T-helper 2 cell treated with Interferon-gamma antibody and Interleukin-4, amounts not matched to agents 5 μg/mL and 100 μg/mL, for 36 hours (primary cell): ENCODE data around the gene CD2BP2.
"Not testable (repeated sequence)": the region's sequence is repeated elsewhere in the genome, so short reads cannot be mapped to it uniquely, and the experiment has no call there.

Experiments used
- DNase-seq: peaks from one replicate; pipeline ENCODE4 v3.0.0; 2021; ENCODE audit warnings: low spot score
- H3K27ac Mint-ChIP-seq: one replicate; pipeline ENCODE4 v1.8.0; 2021; ENCODE audit warnings: mild to moderate bottlenecking, mixed read lengths
- H3K27me3 Mint-ChIP-seq: one replicate; pipeline ENCODE4 v1.8.0; 2021; ENCODE audit warnings: low read depth, mixed read lengths
- H3K36me3 Mint-ChIP-seq: one replicate; pipeline ENCODE4 v1.8.0; 2021; ENCODE audit warnings: low read depth, mixed read lengths
- H3K4me1 Mint-ChIP-seq: one replicate; pipeline ENCODE4 v1.8.0; 2021; ENCODE audit warnings: low read depth, mixed read lengths
- H3K4me3 Mint-ChIP-seq: one replicate; pipeline ENCODE4 v1.8.0; 2022; ENCODE audit warnings: mild to moderate bottlenecking, moderate library complexity, mixed read lengths
- H3K9me3 Mint-ChIP-seq: one replicate; pipeline ENCODE4 v1.8.0; 2021; ENCODE audit warnings: mixed read lengths

The CD2BP2 gene

DNA sequence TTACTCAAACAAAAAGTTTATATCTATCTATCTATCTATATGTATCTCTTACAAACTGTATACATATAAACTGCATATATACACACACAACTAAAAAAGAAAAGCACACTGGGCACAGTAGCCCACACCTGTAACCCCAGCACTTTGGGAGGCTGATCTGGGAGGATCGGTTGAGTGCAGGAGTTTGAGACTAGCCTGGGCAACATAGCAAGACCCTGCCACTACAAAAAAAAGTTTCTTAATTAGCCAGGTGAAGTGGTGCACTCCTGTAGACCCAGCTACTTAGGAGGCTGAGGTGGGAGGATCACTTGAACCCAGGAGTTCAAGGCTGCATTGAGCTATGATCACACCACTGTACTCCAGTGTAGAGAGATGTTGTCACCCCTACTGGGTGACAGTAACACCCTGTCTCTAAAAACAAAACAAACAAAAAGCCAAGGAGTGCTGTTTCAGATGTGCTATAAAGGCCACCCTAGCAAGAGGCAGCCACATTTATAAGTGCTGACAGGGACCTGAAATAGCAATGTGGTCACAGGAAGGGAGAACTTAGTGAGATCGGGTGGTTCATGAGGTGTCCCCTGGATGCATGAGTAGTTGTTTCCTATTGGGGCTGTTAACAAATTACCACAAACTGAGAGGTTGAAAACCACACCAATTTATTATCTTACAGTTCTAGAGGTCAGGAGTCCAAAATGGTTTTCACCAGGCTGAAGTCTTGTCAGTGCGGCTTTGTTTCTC lies 4.8 kb downstream of the CD2BP2 start:
- peaks cover 23% of the 10 kb centered on the region for H3K4me1 Mint-ChIP-seq
- peak; percentile 48 for DNase-seq
- peaks cover 47% of the 10 kb centered on the region for H3K36me3 Mint-ChIP-seq
- H3K27ac Mint-ChIP-seq: peak overlapping the region; percentile 44
- H3K9me3 Mint-ChIP-seq: no peaks in the 10 kb centered on the region
- H3K27me3 Mint-ChIP-seq: no peaks in the 10 kb centered on the region
- no peak overlapping the region for H3K4me3 Mint-ChIP-seq

DNA sequence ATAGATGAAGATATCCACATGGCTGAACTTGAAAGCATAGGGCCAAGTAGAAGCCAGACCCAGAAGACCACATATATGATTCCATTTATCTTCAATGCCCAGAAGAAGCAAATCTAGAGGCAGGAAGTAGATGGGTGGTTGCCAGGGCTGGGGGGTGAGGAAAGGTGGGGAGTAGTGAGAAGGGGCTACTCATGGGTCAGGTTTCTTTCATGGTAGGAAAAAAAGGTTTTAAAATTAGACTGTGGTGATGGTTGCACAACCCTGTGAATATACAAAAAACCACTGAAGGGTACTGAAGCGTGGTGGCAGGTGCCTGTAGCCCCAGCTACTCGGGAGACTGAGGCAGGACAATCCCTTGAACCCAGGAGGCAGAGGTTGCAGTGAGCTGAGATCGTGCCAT lies 5.4 kb downstream of the CD2BP2 start:
- H3K27me3 Mint-ChIP-seq: no peaks in the 10 kb centered on the region
- H3K27ac Mint-ChIP-seq: peak overlapping the region; percentile 6
- no peaks in the 10 kb centered on the region for H3K9me3 Mint-ChIP-seq
- H3K4me3 Mint-ChIP-seq: no peak overlapping the region
- peaks cover 19% of the 10 kb centered on the region for H3K4me1 Mint-ChIP-seq
- DNase-seq: no peak
- peaks cover 43% of the 10 kb centered on the region for H3K36me3 Mint-ChIP-seq

DNA sequence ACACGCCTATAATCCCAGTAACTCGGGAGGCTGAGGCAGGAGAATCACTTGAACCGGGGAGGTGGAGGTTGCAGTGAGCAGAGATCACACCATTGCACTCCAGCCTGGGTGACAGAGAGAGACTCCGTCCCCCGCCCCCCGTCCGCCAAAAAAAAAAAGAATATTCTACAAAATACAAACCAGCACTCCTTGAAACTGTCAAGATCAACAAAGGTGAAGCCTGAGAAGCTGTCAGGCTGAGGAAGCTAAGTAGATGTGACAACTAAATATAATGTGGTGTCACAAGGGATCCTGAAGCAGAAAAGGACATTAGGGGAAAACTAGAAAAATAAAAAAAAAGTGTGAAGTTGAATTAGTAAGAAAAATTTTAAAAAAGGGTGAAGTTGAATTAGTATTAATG lies 6.2 kb downstream of the CD2BP2 start:
- H3K4me1 Mint-ChIP-seq: peaks cover 15% of the 10 kb centered on the region
- no peak overlapping the region for H3K4me3 Mint-ChIP-seq
- peaks cover 36% of the 10 kb centered on the region for H3K36me3 Mint-ChIP-seq
- DNase-seq: no peak
- no peaks in the 10 kb centered on the region for H3K27me3 Mint-ChIP-seq
- H3K27ac Mint-ChIP-seq: no peak overlapping the region
- no peaks in the 10 kb centered on the region for H3K9me3 Mint-ChIP-seq

DNA sequence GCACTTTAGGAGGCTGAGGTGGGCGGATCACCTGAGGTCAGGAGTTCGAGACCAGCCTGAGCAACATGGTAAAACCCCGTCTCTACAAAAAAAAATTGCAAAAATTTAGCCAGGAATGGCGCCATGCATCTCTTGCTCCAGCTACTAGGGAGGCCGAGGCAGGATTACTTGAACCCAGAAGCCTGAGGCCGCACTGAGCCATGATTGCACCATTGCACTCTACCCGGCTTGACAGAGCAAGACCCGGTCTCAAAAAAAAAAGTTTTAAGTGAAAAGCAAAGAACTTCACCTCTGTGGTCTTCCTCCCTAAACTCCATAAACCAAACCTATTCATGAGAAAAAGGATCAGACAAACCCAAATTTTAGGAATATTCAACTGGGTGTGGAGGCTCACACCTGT lies 7.0 kb downstream of the CD2BP2 start:
- no peak for DNase-seq
- Mint-ChIP-seq H3K27me3 (no peaks in the 10 kb centered on the region), H3K4me3 (no peak overlapping the region), H3K9me3 (no peaks in the 10 kb centered on the region), H3K36me3 (peaks cover 29% of the 10 kb centered on the region), H3K27ac (no peak overlapping the region), H3K4me1 (peaks cover 15% of the 10 kb centered on the region)

DNA sequence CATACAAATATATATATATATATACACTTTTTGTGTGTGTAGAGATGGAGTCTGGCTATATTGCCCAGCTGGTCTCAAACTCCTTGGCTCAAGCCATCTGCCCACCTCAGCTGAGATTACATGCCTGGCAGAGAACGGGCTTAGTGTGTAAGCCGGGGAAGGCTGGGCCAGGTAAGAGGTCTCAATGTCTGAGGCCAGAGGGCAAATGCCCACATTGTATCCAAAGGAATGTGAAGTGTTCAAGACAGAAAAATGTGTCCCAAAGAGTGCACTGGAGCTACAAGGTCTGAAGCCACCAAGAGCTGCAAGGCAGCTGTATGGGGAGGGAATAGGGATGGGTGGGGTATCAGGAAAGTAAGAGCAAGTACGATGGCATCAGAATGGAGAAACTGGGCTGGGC lies 8.8 kb downstream of the CD2BP2 start:
- Mint-ChIP-seq H3K36me3 (peaks cover 14% of the 10 kb centered on the region), H3K27ac (no peak overlapping the region), H3K9me3 (no peaks in the 10 kb centered on the region), H3K27me3 (no peaks in the 10 kb centered on the region), H3K4me3 (no peak overlapping the region), H3K4me1 (peaks cover 8% of the 10 kb centered on the region)
- DNase-seq: no peak

DNA sequence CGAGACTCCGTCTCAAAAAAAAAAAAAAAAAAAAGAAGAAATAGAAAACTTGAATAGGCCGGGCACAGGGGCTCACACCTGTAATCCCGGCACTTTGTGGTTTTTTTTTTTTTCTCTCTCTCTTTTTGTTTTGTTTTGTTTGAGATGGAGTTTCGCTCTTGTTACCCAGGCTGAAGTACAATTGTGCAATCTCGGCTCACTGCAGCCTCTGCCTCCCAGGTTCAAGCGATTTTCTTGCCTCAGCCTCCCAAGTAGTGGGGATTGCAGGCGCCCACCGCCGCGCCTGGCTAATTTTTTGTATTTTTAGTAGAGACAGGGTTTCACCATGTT lies 11.7 kb downstream of the CD2BP2 start:
- H3K27me3 Mint-ChIP-seq, H3K4me1 Mint-ChIP-seq, H3K4me3 Mint-ChIP-seq, H3K36me3 Mint-ChIP-seq, H3K27ac Mint-ChIP-seq, DNase-seq, H3K9me3 Mint-ChIP-seq: not testable (repeated sequence)

DNA sequence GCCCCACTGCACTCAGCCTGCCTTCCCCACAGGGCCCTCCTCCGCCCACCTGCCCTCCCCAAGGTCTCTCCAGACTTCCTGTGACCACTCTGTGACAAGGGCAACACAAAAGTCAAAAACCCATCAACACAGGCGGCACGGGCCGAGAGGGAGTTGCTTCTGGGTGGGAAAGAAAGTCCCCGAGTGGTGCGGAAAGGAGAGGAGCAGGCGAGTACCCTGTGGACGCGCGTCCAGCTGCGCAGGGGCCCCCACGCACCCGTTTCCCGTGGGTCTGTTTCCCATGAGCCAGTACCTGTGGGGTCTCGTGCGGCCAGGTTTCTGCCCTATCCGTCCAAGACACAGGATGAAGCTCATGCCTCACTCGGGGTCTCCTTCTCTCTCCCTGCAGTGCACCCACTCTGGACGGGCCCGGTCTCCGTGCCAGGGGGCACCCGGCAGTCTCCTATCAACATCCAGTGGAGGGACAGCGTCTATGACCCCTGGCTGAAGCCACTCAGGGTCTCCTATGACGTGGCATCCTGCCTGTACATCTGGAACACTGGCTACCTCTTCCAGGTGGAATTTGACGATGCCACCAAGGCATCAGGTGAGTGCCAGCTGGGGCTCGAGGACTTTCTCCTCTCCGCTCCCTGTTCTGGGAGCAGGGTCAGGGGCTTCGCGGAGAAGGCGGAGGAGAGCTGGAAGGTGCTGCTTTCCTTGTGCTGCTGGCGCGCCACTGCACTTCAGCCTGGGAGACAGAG lies 12.2 kb downstream of the CD2BP2 start:
- Mint-ChIP-seq H3K27me3 (no peaks in the 10 kb centered on the region), H3K4me3 (no peak overlapping the region), H3K9me3 (no peaks in the 10 kb centered on the region), H3K27ac (no peak overlapping the region), H3K36me3 (no peaks in the 10 kb centered on the region), H3K4me1 (peaks cover 5% of the 10 kb centered on the region)
- no peak for DNase-seq

DNA sequence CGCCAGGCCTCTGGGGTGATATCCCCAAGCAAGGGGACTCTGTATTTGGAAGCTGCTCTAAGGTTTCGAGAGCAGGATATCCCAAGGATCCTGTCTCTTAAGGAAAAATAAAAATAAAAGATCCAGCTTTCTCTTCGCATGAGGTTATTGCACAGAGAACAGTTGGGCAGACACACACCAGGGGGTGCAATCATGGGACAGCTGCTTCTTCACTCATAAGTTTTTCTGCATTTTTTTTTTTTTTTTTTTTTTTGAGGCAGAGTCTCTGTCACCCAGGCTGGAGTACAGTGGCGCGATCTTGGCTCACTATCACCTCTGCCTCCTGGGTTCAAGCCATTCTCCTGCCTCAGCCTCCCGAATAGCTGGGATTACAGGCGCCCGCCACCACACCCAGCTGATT lies 13.1 kb downstream of the CD2BP2 start:
- not testable (repeated sequence) for H3K27me3 Mint-ChIP-seq, H3K36me3 Mint-ChIP-seq, DNase-seq, H3K4me3 Mint-ChIP-seq, H3K9me3 Mint-ChIP-seq, H3K4me1 Mint-ChIP-seq, H3K27ac Mint-ChIP-seq

DNA sequence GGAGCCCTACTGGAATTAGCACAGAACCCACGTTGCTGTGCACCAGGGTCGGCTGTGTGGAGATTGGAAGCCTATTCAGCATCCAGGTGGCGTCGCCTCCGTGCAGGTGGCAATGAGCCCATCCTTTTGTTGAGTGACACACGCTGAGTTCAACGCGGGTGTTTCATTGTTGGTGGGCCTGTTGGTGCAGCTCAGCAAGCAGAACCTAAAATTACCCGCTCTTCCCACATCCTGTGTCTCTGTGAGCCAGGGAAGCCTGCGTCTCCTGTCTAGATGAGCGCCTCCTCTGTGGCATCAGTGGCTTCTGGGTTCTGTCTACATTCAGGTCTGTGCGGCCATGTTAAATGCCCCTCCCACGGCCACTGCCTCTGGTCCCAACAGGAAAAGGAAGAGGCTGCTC lies 14.5 kb downstream of the CD2BP2 start:
- Mint-ChIP-seq H3K9me3 (no peaks in the 10 kb centered on the region), H3K27ac (no peak overlapping the region), H3K27me3 (no peaks in the 10 kb centered on the region), H3K4me1 (peaks cover 14% of the 10 kb centered on the region), H3K36me3 (no peaks in the 10 kb centered on the region), H3K4me3 (no peak overlapping the region)
- no peak for DNase-seq

DNA sequence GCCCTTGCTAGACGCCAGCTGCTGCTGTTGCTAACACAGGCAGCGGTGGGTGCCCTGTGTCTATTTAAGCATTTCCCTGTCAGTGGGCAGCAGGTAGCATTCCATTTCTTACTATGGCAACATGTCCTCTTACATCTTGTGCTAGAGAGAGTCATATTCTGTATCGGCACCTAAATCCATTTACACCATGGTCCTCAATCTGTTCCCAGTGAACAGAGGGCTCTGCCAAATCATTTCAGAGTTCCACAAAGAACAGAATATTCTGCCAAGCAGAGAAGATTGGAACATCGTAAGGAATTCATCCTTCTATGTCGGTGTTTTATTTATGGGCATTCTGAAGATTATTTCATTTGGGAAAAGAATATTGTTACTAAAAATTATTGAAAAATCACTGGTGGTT lies 16.4 kb downstream of the CD2BP2 start:
- H3K4me3 Mint-ChIP-seq, DNase-seq, H3K9me3 Mint-ChIP-seq, H3K36me3 Mint-ChIP-seq, H3K27me3 Mint-ChIP-seq, H3K27ac Mint-ChIP-seq: not testable (repeated sequence)
- peaks cover 14% of the 10 kb centered on the region for H3K4me1 Mint-ChIP-seq

DNA sequence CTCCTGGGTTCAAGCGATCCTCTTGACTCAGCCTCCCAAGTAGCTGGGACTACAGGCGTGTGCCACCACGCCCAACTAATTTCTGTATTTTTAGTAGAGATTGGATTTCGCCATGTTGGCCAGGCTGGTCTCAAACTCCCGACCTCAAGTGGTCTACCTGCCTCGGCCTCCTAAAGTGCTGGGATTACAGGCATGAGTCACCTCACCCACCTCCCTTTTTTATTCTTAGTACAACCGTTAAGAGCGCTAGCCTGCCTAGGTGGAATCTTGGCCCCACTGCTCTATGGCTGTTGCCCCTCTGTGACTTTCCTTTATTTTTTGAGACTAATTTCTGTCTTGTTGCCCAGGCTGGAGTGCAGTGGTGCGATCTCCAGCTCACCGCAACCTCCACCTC lies 17.1 kb downstream of the CD2BP2 start:
- not testable (repeated sequence) for H3K9me3 Mint-ChIP-seq, DNase-seq, H3K27ac Mint-ChIP-seq, H3K36me3 Mint-ChIP-seq, H3K27me3 Mint-ChIP-seq, H3K4me3 Mint-ChIP-seq
- peaks cover 14% of the 10 kb centered on the region for H3K4me1 Mint-ChIP-seq

DNA sequence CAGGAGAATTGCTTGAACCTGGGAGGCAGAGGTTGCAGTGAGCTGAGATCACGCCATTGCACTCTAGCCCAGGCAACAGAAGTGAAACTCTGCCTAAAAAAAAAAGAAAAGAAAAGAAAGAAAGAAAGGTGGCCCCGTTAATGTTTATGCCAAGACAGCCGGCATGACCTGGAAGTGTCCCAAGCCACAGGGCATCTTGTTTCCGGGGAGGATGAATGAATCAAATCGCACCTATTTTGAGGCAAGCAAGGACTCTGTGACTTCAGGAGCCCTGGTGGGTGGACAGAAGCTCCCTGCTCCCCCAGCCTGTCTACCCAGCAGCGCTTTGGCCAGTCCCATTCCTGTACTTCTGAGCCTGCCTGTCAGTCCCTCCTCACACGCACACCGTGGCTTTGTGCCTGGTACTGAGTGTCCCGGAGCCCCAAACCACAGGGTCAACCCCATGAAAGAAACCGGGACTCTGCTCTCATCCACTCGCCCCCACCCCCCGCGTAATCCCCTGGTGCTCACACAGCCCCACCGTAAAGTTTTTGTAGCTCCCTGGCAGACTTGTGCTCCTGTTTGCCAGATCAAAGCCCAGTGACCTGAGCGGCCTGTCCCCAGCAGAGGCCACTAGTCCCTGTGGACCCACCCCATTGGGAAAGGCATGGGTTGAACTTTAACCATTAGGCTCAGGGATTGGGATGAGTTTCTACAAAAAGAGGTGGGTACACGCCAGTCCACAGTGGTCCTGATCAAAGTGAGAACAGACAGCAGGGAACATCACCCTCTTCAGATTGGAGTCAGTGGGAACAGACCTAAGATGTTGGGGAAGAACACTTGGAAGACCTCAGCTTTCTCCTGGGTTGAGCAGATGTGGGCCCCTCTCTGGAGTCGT lies 19.3 kb downstream of the CD2BP2 start:
- H3K9me3 Mint-ChIP-seq: no peaks in the 10 kb centered on the region
- H3K27ac Mint-ChIP-seq: peak overlapping the region; percentile 79
- DNase-seq: peak; percentile 28
- H3K27me3 Mint-ChIP-seq: no peaks in the 10 kb centered on the region
- peak overlapping the region; percentile 85 for H3K4me3 Mint-ChIP-seq
- H3K4me1 Mint-ChIP-seq: peaks cover 14% of the 10 kb centered on the region
- no peaks in the 10 kb centered on the region for H3K36me3 Mint-ChIP-seq

DNA sequence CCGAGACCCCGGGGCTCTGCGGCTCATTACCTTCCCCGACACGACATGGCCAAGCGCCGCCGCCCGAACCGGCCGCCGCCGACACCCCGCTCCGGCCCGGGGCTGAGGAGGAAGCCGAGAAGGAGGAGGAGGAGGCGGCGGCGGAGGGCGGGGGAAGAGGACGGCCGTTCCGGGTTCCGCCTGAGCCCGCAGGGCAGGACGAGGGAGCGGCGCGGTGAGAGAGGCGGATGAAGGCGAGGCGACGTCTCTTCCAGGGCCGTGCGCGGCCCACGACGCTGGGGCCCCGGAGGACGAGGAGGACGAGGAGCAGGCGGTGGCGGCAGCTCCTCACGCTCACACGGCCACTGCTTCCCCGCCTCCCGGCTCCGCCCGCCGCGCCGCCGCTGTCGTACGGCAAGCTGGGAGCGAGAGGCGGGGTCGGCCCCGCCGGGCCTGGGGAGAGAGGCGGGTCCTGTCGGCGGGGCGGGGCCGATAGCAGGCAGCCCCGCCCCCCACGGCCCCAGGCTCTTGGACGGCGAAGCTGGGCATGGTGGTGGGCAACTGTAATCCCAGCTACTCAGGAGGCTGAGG lies 20.0 kb downstream of the CD2BP2 start:
- Mint-ChIP-seq H3K4me1 (peaks cover 14% of the 10 kb centered on the region), H3K4me3 (peak overlapping the region; percentile 85), H3K27ac (peak overlapping the region; percentile 86)
- H3K9me3 Mint-ChIP-seq, H3K27me3 Mint-ChIP-seq, H3K36me3 Mint-ChIP-seq: not testable (repeated sequence)
- DNase-seq: peak; percentile 83

DNA sequence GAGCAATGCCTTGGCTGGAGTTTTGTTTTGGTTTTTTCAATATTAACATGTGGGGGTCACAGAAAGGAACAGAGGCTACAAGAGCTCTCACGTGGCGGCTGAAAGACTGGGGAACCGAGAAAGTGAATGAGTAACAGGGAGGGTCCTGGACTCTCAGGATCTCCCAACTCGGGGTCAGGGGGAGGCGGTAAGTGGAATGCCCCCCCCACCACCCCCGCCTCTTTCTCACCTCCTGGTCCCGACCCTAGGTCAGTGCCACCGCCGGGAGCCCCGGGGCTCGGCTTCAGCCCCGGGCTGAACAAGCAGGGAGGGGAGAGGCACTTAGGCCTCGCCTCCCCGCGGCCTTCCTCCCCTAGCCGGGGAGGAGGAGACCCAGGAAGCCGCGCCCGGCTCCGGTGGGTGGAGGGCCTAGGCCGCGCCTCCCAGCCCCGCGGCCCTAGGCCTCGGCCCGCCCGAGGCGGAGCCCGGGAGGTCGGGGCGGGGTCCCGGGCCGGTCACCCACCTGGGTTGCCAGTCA lies 20.6 kb downstream of the CD2BP2 start:
- Mint-ChIP-seq H3K4me1 (peaks cover 15% of the 10 kb centered on the region), H3K4me3 (peak overlapping the region; percentile 89), H3K27ac (peak overlapping the region; percentile 86)
- H3K27me3 Mint-ChIP-seq, H3K9me3 Mint-ChIP-seq, H3K36me3 Mint-ChIP-seq: not testable (repeated sequence)
- peak; percentile 86 for DNase-seq
